GM21786 (cell line): Measurements from ENCODE around the gene GNAT1.
"Not testable (repeated sequence)": the region's sequence is repeated elsewhere in the genome, so short reads cannot be mapped to it uniquely, and the experiment has no call there.

Experiments used
- ATAC-seq: cut with Tn5 transposase; IDR thresholded peaks from one replicate; pipeline ENCODE4 v1.9.1; 2021; ENCODE audit not compliant: unreplicated experiment

GNAT1 gene

DNA sequence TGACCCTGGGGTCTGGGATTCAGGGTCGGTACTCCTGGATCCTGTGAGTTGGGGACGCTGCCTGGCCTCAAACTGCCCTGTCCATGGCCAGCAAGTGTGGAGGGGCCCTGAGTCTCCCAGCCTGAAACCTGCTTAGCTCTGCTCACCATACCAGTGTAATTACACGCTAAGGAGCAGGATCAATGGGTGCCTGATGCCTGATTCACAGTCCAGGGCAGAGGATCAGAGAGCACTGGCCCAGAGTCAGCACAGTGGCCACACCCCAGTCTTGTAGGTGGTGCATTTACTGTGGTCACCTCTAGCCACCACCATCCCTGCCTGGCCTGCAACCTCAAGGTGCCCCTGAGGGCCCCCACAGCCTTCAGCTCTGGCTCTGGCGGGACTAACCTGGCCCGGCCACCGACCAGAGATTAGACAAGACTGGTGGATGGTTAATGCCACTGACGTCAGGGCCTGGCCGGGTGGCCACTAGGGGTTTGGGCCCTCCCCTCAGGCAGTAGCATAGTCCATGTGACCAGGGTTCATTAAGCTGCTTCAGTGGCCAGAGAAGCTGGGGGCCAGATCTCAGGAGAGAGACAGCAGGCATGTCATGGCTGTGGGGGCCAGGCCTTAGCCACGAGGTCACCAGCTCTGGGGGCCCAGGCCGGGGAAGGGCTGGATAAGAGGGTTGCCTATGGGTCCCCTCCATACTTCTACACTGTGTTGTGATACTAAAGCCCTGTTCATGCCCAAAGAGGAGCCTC lies 10.3 kb downstream of the GNAT1 start:
- ATAC-seq = no peak

DNA sequence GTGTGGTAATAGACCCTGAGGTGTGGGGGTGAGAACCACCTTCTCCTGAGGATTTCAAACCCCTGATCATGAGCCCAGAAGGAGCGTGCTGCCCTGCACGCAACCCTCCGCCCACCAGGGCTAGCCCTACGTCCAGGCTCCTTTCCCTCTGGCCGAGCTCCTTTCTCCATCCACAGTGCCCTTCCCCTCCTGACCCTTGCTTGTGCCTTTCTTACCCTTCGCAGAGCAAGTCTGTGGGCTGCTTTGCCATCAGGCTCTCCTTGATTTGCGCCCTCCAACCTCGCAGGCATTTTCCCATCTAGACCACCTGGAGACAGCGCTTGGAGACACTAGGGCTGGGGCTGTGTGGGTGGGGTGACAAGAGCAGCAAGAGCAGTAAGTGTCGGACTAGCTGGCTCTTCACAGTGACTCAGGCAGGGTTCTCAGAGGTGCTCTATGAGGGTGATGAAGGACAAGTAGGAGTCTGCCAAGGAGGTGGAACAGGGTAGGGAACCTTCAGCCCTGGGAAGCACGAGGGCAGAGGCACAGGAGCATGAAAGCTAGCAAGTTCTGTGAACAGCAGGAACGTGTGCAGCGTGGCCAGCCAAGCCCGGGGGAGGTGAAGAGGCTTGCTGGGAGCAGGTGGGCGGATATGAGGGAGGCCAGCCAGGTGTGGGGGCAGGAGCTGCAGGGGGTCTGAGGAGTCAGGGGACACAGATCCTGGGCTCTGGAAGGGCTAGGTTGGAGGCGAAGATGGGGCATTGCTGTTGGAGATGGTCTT lies 11.1 kb downstream of the GNAT1 start:
- ATAC-seq = no peak

DNA sequence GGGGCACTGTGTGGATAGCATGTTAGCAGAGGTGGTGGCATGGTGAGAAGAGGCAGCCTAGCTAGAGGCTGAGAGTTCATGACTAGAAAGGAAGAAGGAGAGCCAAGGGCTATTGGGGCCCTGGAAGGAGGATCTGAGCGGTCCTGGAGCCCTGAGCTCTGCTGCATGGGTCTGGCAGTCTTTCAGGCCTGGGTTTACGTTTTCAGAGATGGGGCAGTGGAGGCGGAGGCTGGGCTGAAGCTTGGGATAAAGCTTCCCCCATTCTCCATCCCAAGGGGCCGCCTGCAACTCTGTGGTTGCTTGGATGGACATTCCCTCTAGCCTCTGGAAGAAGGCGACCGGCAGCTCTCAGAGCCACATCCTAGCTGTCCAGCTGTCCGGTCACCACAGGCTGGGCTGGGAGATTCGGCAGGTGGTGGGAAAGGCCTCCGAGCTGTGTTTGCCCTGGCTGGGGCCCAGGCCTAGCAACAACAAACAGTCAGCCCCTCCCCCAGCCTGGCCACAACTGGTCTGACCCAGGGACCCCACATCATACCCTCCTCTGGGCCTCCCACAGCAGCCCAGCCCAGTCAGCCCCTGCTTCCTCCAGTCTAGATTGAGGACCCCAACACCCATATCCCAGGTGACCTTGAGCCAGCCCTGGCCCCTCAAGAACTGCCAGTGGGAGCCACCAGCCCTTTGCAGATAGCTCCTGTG lies 11.9 kb downstream of the GNAT1 start:
- ATAC-seq = no peak

DNA sequence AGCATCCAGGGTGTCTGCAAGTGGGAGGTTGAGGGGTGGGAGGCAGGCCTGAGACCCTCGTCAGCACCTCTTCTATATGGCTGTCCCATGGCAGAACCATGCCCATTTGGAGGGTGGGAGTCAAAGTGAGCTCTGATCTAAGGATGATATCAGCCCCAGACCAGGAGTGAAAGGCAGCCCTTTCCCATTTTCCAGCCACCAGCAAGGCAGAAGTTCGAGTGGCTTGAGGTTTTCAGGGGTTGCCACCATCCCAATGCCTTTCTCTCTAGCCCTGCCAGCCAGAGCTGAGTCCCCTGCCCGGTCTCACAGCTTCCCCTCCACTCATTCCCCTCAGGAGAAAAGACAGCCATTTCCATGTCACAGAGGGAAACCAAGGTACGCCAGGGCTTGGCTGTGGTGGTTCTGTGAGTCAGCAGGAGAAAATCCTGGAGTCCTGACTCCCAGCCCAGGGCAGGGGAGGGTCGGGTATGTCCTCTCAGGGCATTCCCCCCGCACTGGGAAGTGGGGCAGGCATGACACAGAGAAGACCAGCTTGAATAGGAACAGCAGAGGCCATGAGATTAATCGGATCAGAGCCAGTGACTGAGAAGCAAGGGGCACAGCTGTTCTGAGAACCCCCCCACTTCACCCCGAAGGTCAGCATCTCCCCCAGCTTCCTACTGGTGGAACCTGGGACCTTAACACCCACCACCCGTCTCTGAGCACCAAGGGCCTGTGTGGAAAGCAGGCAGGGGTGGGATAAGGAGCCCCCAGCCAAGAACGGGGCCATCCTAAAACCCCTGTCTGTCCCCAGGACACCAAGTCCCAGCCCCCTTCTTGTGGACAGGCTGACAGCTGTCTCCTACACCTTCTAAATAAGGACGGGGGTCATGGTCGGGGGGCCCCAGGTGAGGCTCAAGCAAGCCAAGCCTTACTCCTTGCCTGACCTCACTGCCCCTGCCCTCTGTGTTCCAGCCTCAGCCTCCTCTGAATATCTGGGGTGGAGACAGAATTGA lies 12.7 kb downstream of the GNAT1 start:
- ATAC-seq = no peak

DNA sequence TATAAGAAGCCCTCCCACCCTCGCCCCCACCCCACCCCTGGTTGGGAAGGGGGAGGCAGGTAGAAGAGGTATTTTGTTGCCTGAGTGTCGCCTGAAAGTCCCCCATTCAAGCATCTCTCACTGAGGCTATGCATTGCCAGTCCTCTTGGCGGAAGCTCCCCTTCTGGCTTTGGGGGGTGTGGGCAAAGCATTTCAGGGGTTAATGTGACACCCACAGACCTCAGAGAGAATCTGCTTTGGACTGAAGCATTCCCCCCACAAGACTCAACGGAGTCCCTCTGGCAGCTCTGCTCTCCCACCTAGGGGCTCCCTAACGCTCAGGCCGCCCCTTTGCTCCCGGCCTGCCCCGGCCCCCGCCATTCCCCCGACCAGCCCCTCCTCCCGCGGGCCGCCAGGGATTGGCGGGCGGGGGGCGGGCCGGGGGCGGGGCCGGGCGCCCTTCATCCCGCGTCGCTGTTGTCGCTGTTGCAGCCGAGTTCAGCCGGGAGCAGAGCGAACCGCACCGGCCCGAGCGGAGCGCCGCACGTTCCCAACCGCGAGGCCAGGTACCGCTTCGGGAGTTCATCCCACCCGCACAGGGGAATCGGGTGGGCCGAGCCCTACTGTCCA lies 13.5 kb downstream of the GNAT1 start, which contains the start of gene SLC38A3:
Gene SLC38A3 (plus strand): TSS at position 468 of the 609 bp plus-strand sequence. CDS start 8,929 bp downstream, outside the sequence.
- no peak for ATAC-seq

DNA sequence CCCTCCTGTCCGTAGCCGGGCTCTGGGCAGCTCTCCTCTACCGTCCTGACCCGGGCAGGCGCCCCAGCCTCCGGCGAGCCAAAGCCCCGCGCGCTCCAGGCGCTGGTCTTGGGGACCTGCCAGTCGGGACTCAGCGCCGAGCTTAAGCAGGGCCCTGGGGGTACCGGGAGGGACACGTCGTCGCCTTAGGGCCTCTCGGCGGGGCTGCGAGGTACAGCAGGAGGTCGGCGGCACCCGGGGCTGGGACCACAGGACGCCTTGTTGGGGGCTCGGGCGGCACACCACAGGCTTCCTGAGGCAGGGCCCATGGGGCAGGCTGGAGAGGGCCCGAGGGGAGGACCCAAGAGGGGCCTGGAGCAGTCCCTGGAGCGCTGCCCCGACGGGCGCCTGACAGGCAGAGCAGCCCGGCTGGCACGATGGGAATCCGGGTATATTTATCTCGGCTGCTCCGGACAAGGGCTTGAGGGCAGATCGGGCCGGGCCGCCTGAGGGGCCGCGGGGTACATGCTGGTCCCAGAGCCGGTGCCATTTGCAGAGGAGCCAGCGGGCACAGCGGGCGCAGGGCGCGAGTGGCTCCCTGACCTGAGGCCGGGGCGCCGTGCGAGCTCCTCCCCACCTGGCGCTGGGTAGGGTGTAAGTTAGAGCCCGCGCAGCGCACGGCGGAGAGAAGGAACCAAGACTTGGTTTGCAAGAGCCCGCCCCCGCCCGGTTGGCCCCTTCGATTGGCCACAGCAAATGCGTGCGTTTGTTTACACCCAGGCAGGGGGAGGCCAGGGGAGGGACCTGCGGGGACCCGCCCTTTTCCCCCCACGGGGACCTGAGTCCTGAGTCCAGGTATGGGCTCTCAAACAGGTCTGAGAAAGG lies 14.2 kb downstream of the GNAT1 start:
- no peak for ATAC-seq

DNA sequence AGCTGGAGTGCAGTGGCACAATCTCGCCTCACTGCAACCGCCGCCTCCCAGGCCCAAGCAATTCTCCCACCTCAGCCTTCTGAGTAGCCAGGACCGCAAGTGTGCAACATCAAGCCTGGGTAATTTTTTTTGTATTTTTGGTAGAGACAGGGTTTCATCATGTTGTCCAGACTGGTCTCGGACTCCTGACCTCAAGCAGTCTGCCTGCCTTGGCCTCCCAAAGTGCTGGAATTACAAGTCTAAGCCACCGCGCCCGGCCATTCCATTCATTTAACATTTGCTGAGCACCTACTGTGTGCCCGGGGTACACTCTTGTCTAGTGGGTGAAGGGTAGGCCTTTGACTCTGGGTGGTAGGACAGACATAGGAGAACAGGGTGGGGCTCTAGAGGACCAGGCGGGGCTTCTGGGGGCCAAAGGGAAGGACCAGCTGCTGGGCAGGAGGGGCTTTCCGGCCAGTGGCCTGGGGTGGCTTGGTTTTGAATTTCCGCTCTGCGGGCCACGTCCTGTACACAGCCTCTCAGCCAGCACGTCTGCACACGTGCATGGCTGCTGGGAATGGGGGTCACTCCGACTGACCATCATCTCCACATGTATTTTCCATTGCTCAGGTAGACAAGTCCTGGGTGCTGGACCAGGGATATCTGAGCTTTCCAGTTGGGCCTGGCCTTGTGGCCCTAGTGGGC lies 16.1 kb downstream of the GNAT1 start:
- ATAC-seq = no peak

DNA sequence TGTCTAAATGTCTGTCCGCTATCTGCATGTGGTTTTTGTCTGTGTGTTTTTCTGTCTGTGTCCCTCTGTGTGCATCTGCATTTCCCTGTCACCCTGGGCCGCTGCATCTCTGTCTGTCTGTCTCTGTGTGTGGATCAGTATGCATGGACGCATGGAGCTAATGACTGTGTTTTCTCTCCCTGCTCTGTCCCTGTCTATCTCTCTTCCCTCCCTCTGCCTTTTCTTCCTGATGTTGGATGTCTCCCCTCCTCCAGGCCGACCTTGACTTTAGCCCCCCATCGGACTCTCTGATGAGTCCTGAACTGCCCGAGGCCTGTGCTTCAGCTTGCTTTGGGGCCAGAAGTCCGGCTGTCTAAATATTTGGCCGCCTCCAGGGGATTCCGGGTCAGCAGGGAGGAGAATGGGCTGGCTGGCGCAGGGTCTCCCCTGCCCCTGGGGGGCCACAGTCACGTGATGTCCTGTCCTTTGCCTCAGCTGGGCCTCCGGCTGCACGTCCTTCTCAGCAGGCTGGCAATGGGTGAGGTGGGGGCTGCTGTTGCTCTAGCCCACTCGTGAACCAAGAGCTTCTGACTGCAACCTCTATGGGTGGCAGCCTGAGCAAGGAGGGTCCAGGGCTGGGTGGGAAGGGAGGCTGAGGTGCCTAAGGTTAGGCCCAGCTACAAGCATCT lies 17.4 kb downstream of the GNAT1 start:
- no peak for ATAC-seq

DNA sequence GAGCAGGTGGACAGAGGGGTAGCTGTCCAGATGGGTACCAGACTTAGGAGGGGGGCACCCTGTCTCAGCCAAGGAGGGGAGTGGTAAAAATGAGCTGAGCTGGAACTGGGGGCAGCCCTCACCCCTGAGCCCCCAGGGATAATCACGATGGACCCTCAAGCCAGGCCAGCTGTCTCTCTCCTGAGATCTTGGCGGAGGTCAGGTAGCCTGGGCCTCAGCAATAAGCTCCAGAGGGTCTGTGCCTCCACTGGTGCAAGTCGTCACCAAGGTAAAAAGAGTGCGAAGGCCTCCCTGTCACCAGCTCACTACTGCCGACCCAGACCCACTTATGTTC lies 18.7 kb downstream of the GNAT1 start:
- ATAC-seq = no peak

DNA sequence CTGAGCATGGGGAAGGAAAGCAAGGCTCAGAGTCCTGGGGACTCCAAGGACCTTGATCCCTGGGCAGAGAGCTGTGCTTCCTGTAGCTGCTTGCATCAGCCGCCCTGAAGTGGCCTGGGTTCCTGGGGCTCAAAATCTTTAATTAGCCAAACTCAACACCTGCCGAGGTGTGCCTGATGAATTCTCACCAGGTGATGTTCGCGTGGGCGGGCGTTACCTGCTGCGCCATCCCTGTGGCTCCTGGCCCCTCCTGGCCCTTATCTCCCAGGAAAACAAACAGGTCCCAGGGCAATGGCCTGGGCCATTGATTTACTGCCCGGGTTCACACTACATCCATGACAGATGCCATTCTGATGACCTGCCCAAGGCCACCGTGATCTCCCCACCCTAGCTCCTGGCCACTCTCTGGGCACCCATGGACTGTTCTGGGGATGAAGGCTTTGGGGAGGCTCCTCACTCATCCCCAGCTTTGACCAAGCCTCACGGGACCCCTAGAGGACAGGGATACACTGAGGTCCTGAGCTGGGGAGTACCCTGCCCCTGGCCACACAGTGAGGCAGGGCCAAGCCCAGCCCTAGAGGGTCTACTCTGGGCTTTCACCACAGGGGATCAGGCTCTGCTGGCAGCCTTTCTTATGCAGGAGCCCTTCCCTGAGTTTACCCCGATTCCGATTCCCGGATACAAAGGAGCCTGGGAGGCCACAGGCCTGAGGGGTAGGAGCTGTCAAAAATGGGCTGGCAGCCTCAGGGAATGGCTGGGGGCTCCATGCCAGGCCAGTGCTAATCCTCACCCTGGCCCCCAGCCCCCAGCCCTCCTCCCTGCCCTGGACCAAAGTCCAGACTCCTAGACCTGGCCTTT lies 19.3 kb downstream of the GNAT1 start:
- no peak for ATAC-seq

DNA sequence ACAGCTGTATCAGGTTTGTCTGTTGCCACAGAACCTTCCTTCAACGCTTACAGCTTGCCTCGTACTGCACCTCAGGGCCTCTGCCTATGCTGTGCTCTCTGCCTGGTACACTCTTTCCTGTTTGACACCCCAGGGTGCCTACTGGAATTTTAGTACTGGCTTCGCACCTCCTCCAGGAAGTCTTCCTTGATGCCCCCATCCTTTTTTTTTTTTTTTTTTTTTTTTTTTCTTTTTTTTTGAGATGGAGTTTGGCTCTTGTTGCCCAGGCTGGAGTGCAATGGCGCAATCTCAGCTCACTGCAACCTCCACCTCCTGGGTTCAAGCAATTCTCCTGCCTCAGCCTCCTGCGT lies 19.9 kb downstream of the GNAT1 start:
- not testable (repeated sequence) for ATAC-seq

DNA sequence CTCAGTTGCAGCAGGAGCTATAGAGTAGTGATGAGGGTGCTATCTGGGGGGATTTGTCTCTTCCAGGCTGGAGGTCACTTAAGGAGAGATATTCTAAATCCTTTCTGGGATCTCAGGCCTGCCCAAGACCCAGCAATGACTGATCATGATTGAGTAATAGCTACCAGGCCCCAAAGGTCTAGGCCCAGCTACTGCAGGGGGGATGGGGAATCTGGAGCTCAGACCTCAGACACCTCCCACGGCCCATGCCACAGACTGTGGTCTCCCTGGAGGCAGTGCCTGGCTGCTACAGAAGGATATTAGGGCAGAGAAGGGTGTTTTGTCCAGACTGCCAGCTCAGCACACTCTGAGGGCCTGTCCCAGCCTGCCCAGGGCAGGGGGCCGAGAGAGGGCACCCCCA lies 20.5 kb downstream of the GNAT1 start:
- no peak for ATAC-seq

DNA sequence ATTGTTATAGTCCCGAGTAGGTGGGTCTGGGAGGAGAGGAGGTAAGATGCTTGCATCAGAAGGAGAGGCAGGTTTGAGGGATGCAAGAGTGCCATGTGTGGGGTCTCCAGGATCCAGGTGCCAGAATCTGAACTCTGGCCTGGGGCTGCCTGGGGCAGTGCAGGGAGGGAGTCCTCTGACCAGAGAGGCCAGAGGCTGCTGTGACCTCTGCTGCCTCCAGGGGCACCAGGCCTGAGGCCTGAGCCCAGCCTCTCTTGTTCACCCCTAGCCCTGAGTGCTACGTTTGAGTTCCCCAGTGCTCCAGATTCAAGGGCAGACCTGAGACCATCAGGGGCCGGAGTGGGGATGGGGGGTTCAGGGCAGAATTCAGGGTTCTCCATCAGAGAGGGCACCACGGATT lies 21.1 kb downstream of the GNAT1 start:
- ATAC-seq = no peak

DNA sequence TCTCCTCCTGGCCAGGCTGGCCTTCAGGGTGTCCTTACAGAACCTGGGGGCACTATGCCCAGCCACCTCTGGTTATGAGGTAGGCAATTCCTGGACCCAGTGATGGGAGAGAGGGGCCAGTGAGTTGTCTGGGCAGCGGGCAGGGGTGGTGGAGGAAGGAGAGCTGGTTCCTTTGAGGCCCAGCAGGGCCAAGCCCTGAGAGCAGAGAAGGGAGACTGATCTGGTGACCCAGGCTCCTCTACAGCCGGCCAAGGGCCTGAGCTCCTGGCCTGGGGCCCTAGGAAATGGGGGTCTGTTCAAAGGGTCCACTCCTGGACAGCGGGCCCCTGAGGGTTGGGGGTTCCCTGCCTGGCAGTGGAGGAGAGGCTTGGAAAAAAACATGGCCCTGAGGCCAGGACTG lies 21.6 kb downstream of the GNAT1 start:
- no peak for ATAC-seq

DNA sequence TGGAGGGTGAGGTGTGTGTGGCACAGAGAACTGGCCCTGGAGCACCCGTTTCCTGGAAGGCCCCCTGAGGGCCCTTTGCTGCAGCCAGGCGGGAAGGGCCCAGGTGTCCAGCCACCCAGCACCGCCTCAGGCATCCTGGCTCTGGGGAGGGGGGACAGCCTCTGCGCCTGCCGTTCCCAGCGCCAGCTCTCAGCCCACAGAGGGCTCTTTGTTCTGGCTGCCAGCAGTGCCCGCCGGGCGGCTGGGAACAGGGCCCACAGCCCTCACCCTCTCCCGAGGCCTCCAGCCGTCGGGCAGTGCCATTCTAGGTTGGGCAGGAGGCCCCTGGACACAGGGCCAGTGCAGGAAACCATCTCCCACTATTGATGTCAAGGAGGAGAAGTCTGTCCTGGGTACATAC lies 22.0 kb downstream of the GNAT1 start:
- no peak for ATAC-seq

DNA sequence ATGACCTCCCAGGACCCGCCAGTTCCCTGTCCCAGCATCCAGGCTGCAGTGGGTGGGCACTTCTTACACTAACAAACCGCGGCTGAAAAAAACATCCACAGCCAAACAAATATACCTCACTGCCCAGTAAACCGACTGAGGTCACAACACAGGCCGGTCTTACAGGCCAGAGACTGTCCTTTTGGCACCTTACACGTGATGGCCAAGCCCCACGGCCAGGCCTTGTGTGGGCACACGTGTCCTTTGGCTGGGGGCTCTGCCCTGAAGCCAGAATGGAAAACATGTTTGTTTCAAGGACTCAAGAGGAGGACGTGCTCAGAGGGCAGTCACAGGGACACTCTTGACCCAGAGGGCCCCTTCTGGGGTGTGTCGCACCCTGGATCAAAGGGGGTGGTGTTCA lies 23.4 kb downstream of the GNAT1 start:
- ATAC-seq = no peak

DNA sequence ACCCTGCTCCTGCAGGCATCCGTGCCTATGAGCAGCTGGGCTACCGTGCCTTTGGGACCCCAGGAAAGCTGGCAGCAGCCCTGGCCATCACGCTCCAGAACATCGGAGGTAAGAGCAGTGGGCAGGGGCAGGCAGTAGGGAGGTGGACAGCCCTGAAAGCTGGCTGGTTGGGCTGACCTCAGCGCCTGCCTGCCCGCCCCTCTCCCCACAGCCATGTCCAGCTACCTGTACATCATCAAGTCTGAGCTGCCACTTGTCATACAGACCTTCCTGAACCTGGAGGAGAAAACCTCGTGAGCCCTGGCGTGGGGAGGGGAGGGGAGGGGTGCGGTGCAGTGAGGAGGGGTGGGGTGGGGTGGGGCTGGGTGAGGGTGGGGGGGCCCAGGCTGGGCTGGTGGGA lies 24.1 kb downstream of the GNAT1 start:
- no peak for ATAC-seq

DNA sequence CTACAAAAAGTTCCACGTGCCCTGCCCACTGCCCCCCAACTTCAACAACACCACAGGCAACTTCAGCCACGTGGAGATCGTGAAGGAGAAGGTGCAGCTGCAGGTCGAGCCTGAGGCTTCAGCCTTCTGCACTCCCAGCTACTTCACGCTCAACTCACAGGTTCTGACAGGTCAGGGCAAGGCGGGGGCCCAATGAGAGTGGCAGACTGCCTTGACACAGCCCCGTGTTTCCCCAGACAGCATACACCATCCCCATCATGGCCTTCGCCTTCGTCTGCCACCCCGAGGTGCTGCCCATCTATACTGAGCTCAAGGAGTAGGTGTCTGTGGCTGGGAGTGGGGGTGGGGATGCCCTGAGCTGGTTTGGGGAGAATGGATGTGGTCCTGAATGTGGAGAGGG lies 26.3 kb downstream of the GNAT1 start:
- ATAC-seq = no peak
